Ovary (tissue), 9 donors: Measurements from ENCODE around the gene RCOR3. TPM values are rescaled to one million over a fixed set of nuclear protein-coding genes. Genes with fewer than 3 reads are reported as not detected.
A peak's percentile ranks its signal among the peaks of the same experiment; 100 is the strongest.
"Not testable (repeated sequence)": the region's sequence is repeated elsewhere in the genome, so short reads cannot be mapped to it uniquely, and the experiment has no call there.

ENCODE experiments used
- DNase-seq, 5 donors: peaks; one replicate each; pipeline ENCODE4 v3.0.0-alpha.2; 2019 to 2020
- H3K27ac ChIP-seq, 2 donors: fragments of 200-600 bp; one replicate each; pipeline versions ENCODE4 v1.5.1 to v1.8.0; 2019 to 2022
- H3K27me3 ChIP-seq: fragments of 200-600 bp; one replicate; pipeline ENCODE4 v1.8.0; 2022
- H3K36me3 ChIP-seq: fragments of 200-600 bp; sonication (generic); one replicate; pipeline ENCODE4 v1.5.1; 2019
- H3K4me1 ChIP-seq: one replicate; pipeline ENCODE4 v1.8.1; 2013; ENCODE audit warnings: mild to moderate bottlenecking, moderate library complexity; ENCODE audit not compliant: insufficient read depth
- H3K4me3 ChIP-seq: fragments of 200-600 bp; sonication (generic); one replicate; pipeline ENCODE4 v1.5.1; 2017
- H3K9me3 ChIP-seq, 2 donors: fragments of 200-600 bp in 1 of 2; sonication (generic) in 1 of 2; one replicate each; pipeline versions ENCODE4 v1.5.1 to v1.8.1; 2013 to 2019; ENCODE audit warnings: mild to moderate bottlenecking in 1 of 2, moderate library complexity in 1 of 2
- EP300 ChIP-seq: sonication (generic); formaldehyde crosslinking; IDR thresholded peaks from one replicate; pipeline ENCODE4 v1.6.1; 2017; ENCODE audit warnings: antibody characterized with exemption
- POLR2A ChIP-seq: fragments of 450-650 bp; IDR thresholded peaks from one replicate; pipeline ENCODE4 v1.6.1; 2017; ENCODE audit warnings: antibody characterized with exemption, mild to moderate bottlenecking, moderate library complexity
- WGBS, 3 donors: extraction: QIAGEN DNeasy Blood & Tissue Kit in 1 of 3; methylation state at CpG; one replicate each; pipeline versions ENCODE4 v1.1.5 to v1.1.7; 2013 to 2017; 5-methylcytosine and 5-hydroxymethylcytosine counted together
- intact Hi-C, 4 donors: fragments of 100-400 bp; cut with DNase I; formaldehyde crosslinking; loops; one replicate each; pipeline versions ENCODE4 v1.11.0 to v1.15.1; 2022 to 2023
- polyA plus RNA-seq, 2 donors: library from polyadenylated mRNA; stranded (reverse); fragments of 200-250 nt in 1 of 2; fragments of 350-450 nt in 1 of 2; fragmentation: Illumina TruSeq in 1 of 2; extraction: RNeasy Lipid Tissue Mini Kit (QIAGEN cat#74804) in 1 of 2; gene quantifications; one replicate each; pipeline ENCODE4 v1.2.3, GENCODE V29; 2013 to 2014
- total RNA-seq, 7 donors: library from RNA; depleted of rRNA in 2 of 7; stranded (reverse); fragments of >200 nt in 2 of 7; fragmentation: NEBNext Ultra II Directional in 3 of 7; extraction: Animal tissue kit (Norgen Biotek cat#: 25700) in 3 of 7; gene quantifications; one replicate each; pipeline versions ENCODE4 v1.1.0 to v1.2.4, GENCODE V29; 2016 to 2023
- TF ChIP-seq, protein P1 (sequence below), 3 donors: fragments of 450-650 bp in 2 of 3; fragments of 200-600 bp in 1 of 3; IDR thresholded peaks; one replicate each; pipeline versions ENCODE4 v1.5.1 to v1.8.0; 2016 to 2022; ENCODE audit warnings: antibody characterized with exemption in 3 of 3, mild to moderate bottlenecking in 1 of 3
- donor health status: DM: no; HTN: no; CAD: no; lungs with moderate emphysema.
- donor health status: DM: no; HTN: no; CAD: no.
- donor health status: Bipolar disorder and iron deficiency.
- donor health status: DM: yes; HTN: yes; CAD: no.
- donor health status: DM: no; HTN: no; CAD: no.
- donor health status: DM: yes; HTN: yes; CAD: no.

Gene RCOR3
- total and polyA plus RNA-seq, 9 donors: 34.3 to 75.2 (median 55.0) TPM

DNA sequence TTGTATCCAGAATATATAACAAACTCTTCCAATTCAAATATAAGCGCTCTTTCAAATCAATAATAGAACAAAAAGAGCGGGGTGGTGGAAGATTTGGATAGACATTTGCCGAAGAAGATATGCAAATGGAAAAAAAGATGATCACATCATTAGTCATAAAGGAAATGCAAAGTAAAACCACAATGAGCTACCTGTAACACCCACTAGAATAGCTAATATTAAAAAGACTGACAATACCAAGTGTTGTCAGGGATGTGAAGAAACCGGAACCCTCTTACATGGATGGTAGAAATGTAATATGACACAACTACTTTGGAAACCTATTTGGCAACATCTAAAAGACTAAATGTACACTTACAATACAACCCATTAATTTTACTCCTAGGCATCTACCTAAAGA lies 61.8 kb downstream of the RCOR3 start:
- no peaks in the 10 kb centered on the region for H3K4me1 ChIP-seq
- H3K9me3 ChIP-seq: no peaks in the 10 kb centered on the region
- intact Hi-C loops: loop anchor here in 1 of 4 donors (10.0 kb wide), 1 partner anchor 334 kb away; no protein-coding TSS in a partner anchor
- H3K27me3 ChIP-seq: no peaks in the 10 kb centered on the region
- 89 to 97% (median 93%) methylated on average over 4 of the region's 4 CpGs for WGBS, 3 donors
- no peaks in the 10 kb centered on the region for H3K36me3 ChIP-seq
- no peak overlapping the region for H3K4me3 ChIP-seq
- H3K27ac ChIP-seq: no peak overlapping the region
- TF ChIP-seq, protein P1, sequence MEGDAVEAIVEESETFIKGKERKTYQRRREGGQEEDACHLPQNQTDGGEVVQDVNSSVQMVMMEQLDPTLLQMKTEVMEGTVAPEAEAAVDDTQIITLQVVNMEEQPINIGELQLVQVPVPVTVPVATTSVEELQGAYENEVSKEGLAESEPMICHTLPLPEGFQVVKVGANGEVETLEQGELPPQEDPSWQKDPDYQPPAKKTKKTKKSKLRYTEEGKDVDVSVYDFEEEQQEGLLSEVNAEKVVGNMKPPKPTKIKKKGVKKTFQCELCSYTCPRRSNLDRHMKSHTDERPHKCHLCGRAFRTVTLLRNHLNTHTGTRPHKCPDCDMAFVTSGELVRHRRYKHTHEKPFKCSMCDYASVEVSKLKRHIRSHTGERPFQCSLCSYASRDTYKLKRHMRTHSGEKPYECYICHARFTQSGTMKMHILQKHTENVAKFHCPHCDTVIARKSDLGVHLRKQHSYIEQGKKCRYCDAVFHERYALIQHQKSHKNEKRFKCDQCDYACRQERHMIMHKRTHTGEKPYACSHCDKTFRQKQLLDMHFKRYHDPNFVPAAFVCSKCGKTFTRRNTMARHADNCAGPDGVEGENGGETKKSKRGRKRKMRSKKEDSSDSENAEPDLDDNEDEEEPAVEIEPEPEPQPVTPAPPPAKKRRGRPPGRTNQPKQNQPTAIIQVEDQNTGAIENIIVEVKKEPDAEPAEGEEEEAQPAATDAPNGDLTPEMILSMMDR (IDR thresholded peaks at IDR 0.05): no peak
- TF ChIP-seq EP300: no peak
- TF ChIP-seq POLR2A: no peak
- no peak for DNase-seq

DNA sequence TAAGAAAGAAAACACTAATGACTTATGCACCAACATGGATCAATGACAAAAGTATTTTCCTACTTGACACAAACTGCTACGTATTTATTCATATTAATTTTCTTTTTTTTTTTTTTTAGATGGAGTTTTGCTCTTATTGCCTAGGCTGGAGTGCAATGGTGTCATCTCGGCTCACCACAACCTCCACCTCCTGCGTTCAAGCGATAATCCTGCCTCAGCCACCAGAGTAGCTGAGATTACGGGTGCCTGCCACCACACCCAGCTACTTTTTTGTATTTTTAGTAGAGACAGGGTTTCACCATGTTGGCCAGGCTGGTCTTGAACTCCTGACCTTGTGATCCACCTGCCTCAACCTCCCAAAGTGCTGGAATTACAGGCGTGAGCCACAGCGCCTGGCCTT lies 62.5 kb downstream of the RCOR3 start:
- 92 to 95% (median 93%) methylated on average over 7 of the region's 7 CpGs for WGBS, 3 donors
- intact Hi-C loops: loop anchor here in 1 of 4 donors (10.0 kb wide), 1 partner anchor 333 kb away; no protein-coding TSS in a partner anchor

DNA sequence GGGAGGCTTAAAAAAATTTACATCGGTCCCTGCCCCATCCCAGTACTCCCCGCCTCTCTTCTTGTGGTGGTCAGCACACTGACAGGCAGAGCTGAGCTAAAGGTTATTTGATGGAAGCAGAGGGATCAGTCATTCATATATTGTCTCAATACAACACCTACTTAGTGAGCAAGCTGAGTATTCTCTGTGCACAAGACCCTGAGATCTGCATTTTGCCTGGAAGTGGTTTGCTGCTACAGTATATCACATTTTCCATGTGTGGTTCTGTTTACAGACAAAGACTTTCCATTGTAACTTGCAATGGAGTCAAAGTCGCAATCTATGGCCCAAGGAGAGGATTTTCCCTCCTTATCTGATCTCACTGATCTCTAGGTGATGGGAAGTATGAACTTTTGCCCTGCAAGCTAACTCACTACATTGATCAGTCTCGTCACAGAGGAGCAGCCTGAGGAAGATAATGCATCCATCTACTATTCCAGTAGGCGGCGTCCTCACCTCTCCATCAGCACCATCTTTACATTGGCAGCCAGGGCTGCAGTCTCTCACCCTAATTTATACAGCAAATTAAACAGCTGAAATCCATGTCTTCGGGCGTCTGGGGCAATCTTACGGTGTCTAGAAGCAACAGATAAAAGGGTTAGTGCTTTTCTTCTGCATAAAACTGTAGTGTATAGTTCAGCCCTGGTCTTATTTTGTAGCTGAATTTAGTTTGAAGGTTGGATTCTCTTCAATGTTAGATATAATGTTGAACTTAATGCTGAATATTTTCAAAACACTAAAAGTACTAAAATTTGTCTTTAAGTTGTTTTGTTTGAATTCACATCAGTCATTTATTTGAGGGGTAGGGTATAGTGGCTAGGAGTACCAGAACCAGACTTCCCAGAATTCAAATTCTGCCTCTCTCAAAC lies 64.2 kb downstream of the RCOR3 start:
- H3K27me3 ChIP-seq: no peaks in the 10 kb centered on the region
- H3K4me1 ChIP-seq: peaks cover 3% of the 10 kb centered on the region
- H3K9me3 ChIP-seq: no peaks in the 10 kb centered on the region
- TF ChIP-seq, protein P1 (IDR thresholded peaks at IDR 0.05): peak in 2 of 3 donors; percentile 32 to 38
- TF ChIP-seq EP300 (no peak), POLR2A (no peak)
- H3K36me3 ChIP-seq: no peaks in the 10 kb centered on the region
- intact Hi-C loops: loop anchor here in 1 of 4 donors (10.0 kb wide), 1 partner anchor 331 kb away; no protein-coding TSS in a partner anchor
- no peak overlapping the region for H3K4me3 ChIP-seq
- DNase-seq: no peak
- WGBS, 3 donors: 24 to 26% (median 24%) methylated on average over 9 of the region's 9 CpGs
- H3K27ac ChIP-seq: no peak overlapping the region

More for the DNA sequence above, 62.5 kb downstream of the RCOR3 start:
- H3K4me1 ChIP-seq, H3K36me3 ChIP-seq, H3K4me3 ChIP-seq, H3K9me3 ChIP-seq, H3K27ac ChIP-seq, DNase-seq, H3K27me3 ChIP-seq: not testable (repeated sequence)

DNA sequence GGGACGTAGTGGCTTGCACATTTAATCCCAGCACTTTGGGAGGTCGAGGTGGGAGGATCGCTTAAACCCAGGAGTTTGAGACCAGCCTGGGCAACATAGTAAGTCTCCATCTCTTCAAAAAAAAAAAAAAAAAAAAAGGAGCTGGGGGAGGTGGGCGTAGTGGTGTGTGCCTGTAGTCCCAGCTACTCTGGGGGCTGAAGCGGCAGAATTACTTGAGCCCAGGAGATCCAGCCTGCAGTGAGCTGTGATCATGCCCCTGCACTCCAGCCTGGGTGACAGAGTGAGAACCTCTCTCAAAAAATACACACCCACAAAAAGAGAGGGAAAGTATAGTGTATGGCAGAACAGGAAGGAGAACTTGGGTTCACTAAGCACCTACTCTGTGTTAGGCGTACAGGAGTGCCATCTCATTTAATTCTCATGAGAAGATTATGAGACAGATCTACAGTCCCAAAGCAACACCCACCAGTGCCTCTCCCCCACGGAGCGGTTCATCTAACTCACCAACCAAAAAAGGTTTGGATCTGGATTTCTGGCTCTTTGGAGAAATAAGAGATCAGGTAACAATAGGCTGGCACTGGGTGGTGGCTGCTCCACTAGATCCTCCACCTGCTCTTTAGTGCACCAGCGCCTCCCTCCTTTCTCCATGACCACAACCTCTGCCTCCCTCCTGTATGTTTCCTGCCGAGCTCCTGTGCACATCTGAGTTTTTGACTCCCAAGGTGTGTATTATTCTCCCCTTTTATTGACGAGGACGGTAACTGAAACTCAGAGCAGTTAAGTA lies 66.0 kb downstream of the RCOR3 start:
- WGBS, 3 donors: 79 to 85% (median 85%) methylated on average over 12 of the region's 12 CpGs
- Histone ChIP-seq H3K4me3 (no peak overlapping the region), H3K27ac (no peak overlapping the region), H3K36me3 (no peaks in the 10 kb centered on the region), H3K9me3 (no peaks in the 10 kb centered on the region), H3K4me1 (peaks cover 9% of the 10 kb centered on the region), H3K27me3 (no peaks in the 10 kb centered on the region)
- intact Hi-C loops: loop anchor here in 2 of 4 donors (5.0 to 10.0 kb wide), 2 partner anchors 52 to 330 kb away; no protein-coding TSS in a partner anchor
- DNase-seq: no peak
- TF ChIP-seq, protein P1 (IDR thresholded peaks at IDR 0.05): no peak
- TF ChIP-seq POLR2A: no peak
- no peak for TF ChIP-seq EP300
